NAMALWA (cell line): ENCODE results near the gene HRH4.

Experiments
- DNase-seq: peaks from one replicate; pipeline ENCODE4 v3.0.0-alpha.2; 2015; ENCODE audit warnings: low spot score

Gene HRH4, protein sequence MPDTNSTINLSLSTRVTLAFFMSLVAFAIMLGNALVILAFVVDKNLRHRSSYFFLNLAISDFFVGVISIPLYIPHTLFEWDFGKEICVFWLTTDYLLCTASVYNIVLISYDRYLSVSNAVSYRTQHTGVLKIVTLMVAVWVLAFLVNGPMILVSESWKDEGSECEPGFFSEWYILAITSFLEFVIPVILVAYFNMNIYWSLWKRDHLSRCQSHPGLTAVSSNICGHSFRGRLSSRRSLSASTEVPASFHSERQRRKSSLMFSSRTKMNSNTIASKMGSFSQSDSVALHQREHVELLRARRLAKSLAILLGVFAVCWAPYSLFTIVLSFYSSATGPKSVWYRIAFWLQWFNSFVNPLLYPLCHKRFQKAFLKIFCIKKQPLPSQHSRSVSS

GRCh38 chr18:24460388-24460787, at the start of gene HRH4:
HRH4 (plus strand) TSS chr18:24460637; CDS start chr18:24460729, 92 bp downstream.
- no peak for DNase-seq

- DNase-seq: no peak
These were observed 47.3 kb upstream of the HRH4 start for GRCh38 chr18:24413148-24413547.

DNA sequence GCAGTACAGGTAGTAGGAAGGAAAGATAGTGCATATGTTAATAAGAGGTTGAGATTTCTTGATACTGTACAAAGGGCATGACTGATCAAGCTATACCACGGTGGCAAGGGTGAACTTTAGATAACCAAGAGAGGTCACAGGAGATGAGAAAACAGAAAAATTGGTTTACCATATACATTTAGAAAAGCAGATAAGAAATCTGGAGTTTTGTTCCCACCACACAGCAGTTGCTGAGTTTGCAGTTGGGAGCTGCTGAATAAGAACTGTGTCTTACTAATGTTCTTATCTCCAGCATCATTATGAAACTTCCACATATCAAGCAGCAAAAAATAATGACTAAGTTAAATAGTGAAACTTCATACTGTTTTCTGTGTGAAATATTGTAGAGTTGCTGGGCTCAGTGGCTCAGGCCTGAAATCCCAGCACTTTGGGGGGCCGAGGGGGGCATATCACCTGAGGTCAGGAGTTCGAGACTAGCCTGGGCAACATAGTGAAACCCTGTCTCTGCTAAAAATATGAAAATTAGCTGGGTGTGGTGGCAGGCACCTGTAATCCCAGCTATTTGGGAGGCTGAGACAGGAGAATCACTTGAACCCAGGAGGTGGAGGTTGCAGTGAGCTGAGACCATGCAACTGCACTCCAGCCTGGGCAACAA, 46.0 kb upstream of the HRH4 start:
- DNase-seq: no peak

- DNase-seq: no peak
These were observed 43.0 kb upstream of the HRH4 start for GRCh38 chr18:24417480-24417879.

GRCh38 chr18:24420551-24420950, 39.9 kb upstream of the HRH4 start:
- no peak for DNase-seq

DNA sequence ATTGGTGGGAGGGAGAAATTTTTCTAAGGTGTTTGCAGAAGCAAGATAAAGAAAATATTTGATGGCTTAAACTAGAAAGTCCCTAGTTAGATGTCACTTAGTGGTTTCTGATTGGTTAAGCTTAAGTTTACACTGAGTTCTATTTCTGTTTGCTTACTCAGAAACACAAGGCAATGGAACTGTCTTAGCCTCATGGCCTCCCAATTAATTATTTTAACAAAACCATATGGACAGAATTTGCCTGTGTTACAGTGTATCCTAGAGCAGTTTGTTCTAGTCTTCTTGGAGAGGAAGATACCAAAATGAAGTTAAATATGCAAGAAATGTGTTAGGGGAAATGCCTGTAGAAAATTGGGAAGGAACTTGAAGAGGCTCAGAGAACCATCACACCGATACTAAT, 38.6 kb upstream of the HRH4 start:
- DNase-seq: no peak

DNA sequence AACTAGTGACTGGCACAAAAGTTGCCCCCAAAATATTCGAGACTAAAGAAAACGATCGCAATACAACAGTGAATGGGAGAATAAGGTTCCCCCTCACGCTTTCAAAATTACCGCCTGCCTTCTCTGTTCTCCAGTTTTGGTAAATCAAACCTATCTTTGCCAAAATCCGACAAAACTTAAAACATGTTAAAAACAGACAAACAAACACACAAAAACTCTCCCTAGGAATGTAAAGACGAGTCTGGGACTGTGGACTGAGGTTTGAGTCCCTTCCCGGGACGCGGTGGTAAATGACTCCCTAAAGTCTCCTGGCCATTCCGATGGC, 34.4 kb upstream of the HRH4 start:
- no peak for DNase-seq

DNA sequence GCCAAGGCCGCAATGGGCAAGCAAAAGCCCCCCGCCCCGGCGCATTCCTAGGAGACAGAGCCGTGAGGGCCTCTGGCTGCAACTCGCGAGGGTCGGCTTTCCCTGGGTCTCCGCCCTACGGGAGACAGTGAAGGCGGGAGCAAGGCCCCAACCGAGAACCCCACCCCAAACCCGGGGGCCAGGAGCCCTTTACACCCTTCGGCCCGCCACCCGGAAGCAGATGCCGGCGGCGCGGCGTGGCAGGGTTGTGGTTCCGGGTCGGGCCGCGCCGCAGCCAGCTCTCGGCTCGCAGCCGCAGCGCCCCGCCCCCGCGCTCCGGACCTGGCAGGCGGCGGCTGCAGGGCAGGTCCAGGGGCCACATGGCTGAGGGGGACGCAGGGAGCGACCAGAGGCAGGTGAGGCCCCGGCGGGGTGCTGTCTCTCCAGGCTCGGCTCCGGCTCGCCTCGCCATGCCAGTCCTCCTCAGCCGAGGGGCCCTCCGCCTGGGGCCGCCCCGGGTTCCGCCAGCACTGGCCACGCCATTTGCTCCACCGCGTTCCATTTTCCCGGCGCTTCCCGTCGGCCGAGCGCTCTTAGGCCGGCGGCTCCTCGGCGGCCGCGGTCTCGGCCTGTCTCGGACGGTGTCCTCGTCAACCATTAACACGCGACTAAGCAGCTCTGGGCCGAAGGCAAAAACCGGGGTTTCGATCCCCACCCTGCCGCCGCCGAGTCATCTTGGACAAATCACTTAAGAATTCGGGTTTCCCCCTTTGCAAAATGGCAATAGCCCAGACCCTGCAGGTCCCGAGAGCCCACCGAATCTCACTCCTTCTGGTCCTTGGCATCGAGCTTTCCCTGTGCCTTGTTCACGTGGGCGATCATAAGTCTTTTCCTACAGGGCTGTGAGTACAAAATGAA, 33.8 kb upstream of the HRH4 start, which contains the start of gene IMPACT:
Gene IMPACT (plus strand): TSS at position 273 of the 897 bp plus-strand sequence. CDS start 87 bp downstream, at position 360.
- DNase-seq: peak; percentile 50

DNA sequence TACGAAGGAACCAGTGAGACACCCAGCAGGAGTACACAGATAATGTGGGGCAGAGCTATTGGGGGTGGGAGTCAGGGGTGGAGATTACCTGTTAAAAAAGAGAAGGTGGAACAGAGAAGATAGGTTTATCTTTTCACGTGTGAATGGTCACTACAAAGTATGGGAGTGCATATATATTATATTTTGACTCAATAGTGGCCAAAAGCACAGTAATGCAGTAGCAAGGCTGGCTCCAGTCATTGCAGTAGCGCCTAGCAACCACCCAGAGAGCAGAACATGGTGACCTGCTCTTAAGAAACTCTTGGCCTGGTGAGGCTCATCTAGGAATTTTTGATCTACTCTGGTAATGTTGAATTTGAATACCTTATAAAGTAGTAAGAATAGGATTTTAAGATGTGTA, 33.0 kb upstream of the HRH4 start:
- peak; percentile 10 for DNase-seq

DNA sequence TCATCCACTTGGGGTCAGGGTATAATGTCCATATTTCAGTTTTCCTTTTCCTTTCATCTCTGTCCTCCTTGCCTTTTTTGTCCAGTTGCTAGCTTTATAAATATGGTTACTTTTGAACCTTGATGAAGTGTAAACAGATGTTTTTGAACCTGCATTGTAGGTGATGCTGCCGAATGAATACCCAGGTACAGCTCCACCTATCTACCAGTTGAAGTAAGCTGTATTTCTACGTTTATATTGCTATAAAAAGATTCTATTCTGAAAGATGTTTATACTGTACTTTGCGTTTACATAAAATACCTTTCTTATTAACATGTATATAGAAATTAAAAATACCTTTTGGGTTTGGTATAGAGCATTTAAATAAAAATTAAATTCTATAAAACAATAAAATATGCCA, 31.7 kb upstream of the HRH4 start:
- DNase-seq: no peak

- no peak for DNase-seq
These were observed 31.2 kb upstream of the HRH4 start for GRCh38 chr18:24429188-24429587.

DNA sequence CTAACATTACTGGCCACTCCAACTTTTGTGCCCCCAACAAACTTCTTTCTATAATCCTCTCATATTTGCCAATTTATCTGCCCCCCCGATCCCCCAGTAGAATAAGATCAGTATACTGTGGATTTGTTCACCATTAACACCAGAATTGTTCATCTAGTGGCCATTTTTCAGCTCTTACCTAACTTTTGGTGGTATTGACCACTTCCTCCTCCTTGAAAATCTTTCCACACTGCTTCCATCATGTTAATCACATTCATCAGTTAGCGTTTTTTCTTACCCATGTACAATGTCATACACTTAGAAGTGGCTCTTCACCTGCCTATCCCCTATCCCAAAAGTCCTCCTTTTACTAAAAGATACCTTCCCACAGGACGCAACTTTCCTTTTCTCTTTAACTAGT, 27.8 kb upstream of the HRH4 start:
- DNase-seq: no peak

- no peak for DNase-seq
These were observed 23.5 kb upstream of the HRH4 start for GRCh38 chr18:24436939-24437338.

- peak; percentile 14 for DNase-seq
These were observed 16.6 kb upstream of the HRH4 start for GRCh38 chr18:24443870-24444269.

GRCh38 chr18:24446453-24446852, 14.0 kb upstream of the HRH4 start:
- no peak for DNase-seq

DNA sequence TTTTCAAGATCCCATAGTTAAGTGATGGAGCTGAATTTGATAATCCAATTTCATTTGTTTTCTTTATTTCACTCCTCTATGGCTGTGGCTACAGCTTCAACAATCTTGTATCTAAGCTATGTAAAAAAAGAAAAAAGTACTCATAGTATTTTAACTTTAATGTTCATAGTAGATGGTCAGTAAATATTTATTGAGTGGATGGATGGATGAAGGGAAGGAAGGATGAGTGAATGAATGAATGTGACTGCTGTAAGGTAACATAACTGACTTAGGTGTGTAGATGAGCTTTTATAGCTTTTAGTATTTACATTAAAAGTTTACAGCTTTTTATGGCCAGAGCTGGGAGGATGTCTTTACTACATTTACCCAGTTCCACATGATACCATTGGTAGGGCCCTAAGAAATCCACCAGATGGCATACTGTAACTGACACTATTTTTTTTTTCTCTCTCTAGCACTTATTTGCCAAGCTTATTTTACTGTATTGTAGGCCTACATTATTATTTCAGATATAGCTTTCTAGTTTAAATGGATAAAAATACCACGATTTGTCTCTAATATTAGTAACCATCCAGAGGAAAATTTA, 13.4 kb upstream of the HRH4 start:
- DNase-seq: peak; percentile 16

DNA sequence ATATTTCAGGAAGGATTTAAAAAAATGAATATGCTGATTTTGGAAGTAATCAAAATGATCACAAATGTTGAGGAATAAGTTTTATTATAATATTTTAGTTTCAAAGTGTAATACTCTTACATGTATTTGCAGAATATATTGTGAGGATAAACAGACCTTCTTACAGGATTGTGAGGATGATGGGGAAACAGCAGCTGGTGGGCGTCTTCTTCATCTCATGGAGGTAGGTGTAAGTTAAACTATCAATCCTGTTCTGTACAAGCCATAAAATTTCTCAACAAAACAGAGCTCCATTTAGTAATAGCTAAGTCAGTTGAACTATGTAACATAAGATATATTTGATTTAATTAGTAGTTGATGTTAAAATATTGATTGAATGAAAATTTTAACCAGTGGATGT, 12.5 kb upstream of the HRH4 start:
- DNase-seq: no peak

- DNase-seq: no peak
These were observed 3.9 kb upstream of the HRH4 start for GRCh38 chr18:24456549-24456948.

GRCh38 chr18:24459772-24460171, 665 bp upstream of the HRH4 start:
- DNase-seq: no peak

DNA sequence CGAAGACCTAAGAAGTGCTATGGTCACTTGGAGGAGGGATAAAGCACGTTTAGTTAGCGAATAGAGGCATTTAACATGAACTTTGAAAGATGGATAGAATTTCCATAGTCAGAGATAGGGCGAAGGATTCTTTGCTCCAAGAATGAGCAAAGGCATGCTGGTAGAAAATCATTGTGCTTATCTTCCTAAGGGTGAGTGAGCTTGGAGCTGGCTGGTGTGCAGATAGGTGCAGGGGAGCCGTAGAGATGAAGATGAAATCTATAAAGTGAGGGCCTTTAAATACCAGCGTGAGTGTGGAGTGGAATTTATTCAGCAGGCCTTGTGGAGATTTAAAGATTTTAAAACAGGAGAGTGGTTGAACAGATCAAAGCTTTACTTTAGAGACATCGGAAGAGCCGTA, 1.6 kb downstream of the HRH4 start:
- DNase-seq: no peak

DNA sequence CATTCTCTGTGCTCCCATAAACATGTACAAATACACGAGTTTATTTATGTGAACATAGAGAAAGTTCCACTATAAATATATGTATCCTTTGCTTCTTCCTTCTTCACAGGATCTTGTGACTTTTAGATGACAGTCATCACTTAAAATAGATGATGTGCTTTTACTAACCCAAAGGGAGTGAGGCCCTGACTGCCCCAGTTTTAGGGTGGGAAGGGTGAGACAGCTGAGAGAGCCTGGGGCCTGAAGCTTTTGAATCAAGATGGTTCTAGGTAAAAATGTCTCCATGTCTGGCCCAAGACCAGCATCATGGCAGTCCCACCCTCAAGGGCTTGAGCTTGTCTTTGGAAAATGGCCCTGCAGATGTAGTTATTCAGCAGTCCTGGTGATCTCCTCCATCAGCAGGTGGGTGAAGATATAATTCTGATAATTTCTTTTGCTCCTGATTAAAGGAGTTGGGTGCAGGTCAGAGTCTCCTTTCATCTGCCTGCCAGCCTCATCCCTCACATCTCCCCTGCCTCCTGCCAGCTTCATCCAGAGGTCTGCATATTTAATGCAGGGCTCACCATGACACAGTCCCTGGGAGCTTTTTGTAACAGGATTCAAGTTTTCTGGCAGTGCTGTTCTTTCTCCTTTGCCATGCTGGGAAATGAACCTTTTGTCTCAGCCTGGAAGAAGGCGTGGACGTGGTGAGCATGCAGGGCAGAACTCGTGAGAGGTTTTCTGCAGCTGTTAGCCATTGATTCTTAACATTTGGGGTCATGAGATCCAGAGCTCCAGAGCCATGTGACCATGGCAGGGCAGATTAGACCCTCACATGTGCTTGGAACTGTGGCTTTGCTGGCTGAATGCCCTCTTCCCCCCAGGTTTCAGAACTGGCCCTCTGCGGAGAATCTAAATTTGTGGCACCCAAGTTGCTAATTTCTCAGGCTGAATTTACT, 2.7 kb downstream of the HRH4 start:
- DNase-seq: no peak
